ENCODE measurements around the gene GCC2. TPM values are rescaled to one million over a fixed set of nuclear protein-coding genes. Genes with fewer than 3 reads are reported as not detected.
"Not testable (repeated sequence)": the region's sequence is repeated elsewhere in the genome, so short reads cannot be mapped to it uniquely, and the experiment has no call there.

The GCC2 gene
- total and polyA plus RNA-seq, 7 experiments from 2014 or later: 45.3 to 229 (median 111) TPM

DNA sequence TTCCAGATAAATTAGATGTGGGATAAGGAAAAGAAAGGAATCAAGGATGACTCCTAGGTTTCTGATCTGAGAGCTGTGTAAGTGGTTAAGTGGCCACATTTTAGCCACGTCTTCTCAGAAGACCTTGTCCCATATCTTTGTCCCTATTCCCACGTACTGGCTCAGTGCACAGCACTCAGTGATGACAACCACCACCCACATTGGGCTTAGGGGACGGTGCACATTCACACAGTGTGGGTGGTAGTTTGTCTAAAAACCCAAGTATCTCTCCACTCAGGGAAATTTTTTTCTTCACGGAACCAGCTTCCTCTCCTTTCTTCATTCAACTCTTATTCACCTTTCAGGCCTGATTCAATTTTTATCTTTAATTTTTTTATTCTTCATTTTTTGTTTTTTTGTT lies 30.6 kb upstream of the GCC2 start:
- Histone ChIP-seq H3K9me3 (ENCODE audit: control insufficient read depth in 2 of 3, low read length in 3 of 3) (no peaks in the 10 kb centered on the region), H3K27ac (ENCODE audit: low read depth, low read length) (no peak overlapping the region), H3K36me3 (ENCODE audit: control insufficient read depth in 2 of 3, insufficient read depth in 3 of 3, low read length in 3 of 3) (no peaks in the 10 kb centered on the region), H3K4me3 (ENCODE audit: low read length) (no peak overlapping the region), H3K27me3 (ENCODE audit: control insufficient read depth in 2 of 2, insufficient read depth in 2 of 2, low read length in 2 of 2) (no peaks in the 10 kb centered on the region), H3K4me1 (ENCODE audit: control insufficient read depth in 2 of 2, insufficient read depth in 2 of 2, low read length in 2 of 2) (no peaks in the 10 kb centered on the region)
- no peak overlapping the region for H3K4me3 Mint-ChIP-seq
- no peaks in the 10 kb centered on the region for H3K36me3 Mint-ChIP-seq
- H3K9me3 Mint-ChIP-seq: peaks cover 0 to 2% (median 0%) of the 10 kb centered on the region in 11 donors
- DNase-seq (no peak), ATAC-seq (no peak)
- peaks cover 1 to 17% (median 8%) of the 10 kb centered on the region in 5 donors for H3K27me3 Mint-ChIP-seq
- ChIA-PET CTCF (no interaction called here), POLR2A (no interaction called here)
- H3K4me1 Mint-ChIP-seq: no peaks in the 10 kb centered on the region
- H3K27ac Mint-ChIP-seq: peak overlapping the region in 1 of 9 donors; percentile 8
- intact Hi-C loops (cut with micrococcal nuclease): no loop called here

DNA sequence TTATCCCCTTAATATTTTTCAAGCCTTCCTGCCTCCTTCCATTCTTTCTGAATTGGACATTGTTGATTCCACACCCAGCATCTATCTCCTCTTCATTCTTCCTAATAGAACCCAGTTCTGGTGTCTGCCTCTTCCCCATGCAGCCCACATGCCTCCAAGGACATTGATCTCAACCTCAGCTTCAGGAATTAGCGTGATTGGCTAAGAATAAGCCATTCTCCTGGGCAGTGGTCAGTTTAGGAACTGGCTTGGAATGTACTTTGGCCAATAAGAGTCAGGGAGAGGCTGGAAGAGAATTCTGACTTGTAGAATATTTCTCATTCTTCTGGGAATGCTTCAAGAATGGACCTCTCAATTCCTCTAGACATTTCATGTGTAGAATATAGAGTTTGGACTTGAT lies 25.9 kb upstream of the GCC2 start:
- H3K4me1 ChIP-seq (ENCODE audit: control insufficient read depth in 2 of 2, insufficient read depth in 2 of 2, low read length in 2 of 2): no peaks in the 10 kb centered on the region
- ATAC-seq: no peak
- intact Hi-C loops (cut with micrococcal nuclease): no loop called here

DNA sequence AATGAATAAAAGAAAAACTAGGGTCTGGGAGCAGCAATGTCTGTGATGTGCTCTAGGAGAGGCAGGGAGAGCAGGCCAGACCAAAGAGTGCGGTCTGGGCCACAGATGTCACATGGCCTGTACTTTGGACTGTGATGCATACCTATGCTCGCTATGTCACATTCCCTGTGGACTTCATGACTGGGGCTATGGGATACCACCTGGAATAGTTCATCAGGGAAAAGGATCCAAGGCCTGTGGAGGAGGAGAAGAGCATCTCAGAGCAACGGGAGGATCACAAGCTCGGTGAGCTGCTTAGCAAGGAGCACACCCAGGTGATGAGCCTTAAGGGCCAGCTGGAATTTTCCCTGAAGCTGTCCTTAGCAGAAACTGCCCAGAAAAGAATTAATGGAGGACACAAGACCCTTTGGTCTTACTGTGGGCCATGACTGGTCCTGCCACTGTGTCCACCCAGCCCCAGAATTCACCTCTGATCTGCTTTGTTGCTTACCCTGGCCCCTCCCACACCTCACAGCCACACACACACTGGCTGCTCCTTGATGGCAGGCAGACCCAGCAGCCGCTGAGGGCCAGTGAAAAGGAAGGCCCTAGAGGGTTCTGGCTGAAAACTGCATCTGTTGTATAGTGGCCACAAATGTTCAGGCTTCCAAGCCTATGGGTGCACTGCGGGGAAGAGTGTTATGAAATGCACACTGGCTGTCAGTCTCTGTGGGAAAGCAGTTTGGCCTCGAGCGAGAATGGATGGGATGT lies 25.3 kb upstream of the GCC2 start:
- POLR2A ChIA-PET: no interaction called here
- H3K36me3 Mint-ChIP-seq: no peaks in the 10 kb centered on the region
- ATAC-seq: no peak
- H3K27me3 Mint-ChIP-seq: peaks cover 11 to 26% (median 14%) of the 10 kb centered on the region in 5 donors
- no peak overlapping the region for H3K4me3 Mint-ChIP-seq
- CTCF ChIA-PET: no interaction called here
- no peaks in the 10 kb centered on the region for H3K27me3 ChIP-seq (ENCODE audit: control insufficient read depth in 2 of 2, insufficient read depth in 2 of 2, low read length in 2 of 2)
- H3K4me3 ChIP-seq (ENCODE audit: low read length): no peak overlapping the region
- no peak overlapping the region for H3K27ac ChIP-seq (ENCODE audit: low read depth, low read length)
- no peaks in the 10 kb centered on the region for H3K9me3 ChIP-seq (ENCODE audit: control insufficient read depth in 2 of 3, low read length in 3 of 3)
- no peaks in the 10 kb centered on the region for H3K4me1 ChIP-seq (ENCODE audit: control insufficient read depth in 2 of 2, insufficient read depth in 2 of 2, low read length in 2 of 2)
- no peak for DNase-seq
- peaks cover 0 to 5% (median 0%) of the 10 kb centered on the region in 11 donors for H3K9me3 Mint-ChIP-seq
- no peaks in the 10 kb centered on the region for H3K36me3 ChIP-seq (ENCODE audit: control insufficient read depth in 2 of 3, insufficient read depth in 3 of 3, low read length in 3 of 3)
- H3K4me1 Mint-ChIP-seq: no peaks in the 10 kb centered on the region
- intact Hi-C loops (cut with micrococcal nuclease): no loop called here
- no peak overlapping the region for H3K27ac Mint-ChIP-seq

More for the DNA sequence above, 25.9 kb upstream of the GCC2 start:
- Histone ChIP-seq H3K27ac (ENCODE audit: low read depth, low read length) (no peak overlapping the region), H3K27me3 (ENCODE audit: control insufficient read depth in 2 of 2, insufficient read depth in 2 of 2, low read length in 2 of 2) (no peaks in the 10 kb centered on the region), H3K9me3 (ENCODE audit: control insufficient read depth in 2 of 3, low read length in 3 of 3) (no peaks in the 10 kb centered on the region), H3K36me3 (ENCODE audit: control insufficient read depth in 2 of 3, insufficient read depth in 3 of 3, low read length in 3 of 3) (no peaks in the 10 kb centered on the region), H3K4me3 (ENCODE audit: low read length) (no peak overlapping the region)
- Mint-ChIP-seq H3K36me3 (no peaks in the 10 kb centered on the region), H3K27ac (no peak overlapping the region), H3K4me3 (no peak overlapping the region), H3K9me3 (peaks cover 0 to 5% (median 0%) of the 10 kb centered on the region in 11 donors), H3K4me1 (no peaks in the 10 kb centered on the region), H3K27me3 (peaks cover 11 to 26% (median 14%) of the 10 kb centered on the region in 5 donors)
- ChIA-PET CTCF (no interaction called here), POLR2A (interaction anchor here (0.6 kb wide), 1 partner anchor 109 kb away, joined by 3 read pairs; no protein-coding TSS in a partner anchor)
- no peak for DNase-seq

DNA sequence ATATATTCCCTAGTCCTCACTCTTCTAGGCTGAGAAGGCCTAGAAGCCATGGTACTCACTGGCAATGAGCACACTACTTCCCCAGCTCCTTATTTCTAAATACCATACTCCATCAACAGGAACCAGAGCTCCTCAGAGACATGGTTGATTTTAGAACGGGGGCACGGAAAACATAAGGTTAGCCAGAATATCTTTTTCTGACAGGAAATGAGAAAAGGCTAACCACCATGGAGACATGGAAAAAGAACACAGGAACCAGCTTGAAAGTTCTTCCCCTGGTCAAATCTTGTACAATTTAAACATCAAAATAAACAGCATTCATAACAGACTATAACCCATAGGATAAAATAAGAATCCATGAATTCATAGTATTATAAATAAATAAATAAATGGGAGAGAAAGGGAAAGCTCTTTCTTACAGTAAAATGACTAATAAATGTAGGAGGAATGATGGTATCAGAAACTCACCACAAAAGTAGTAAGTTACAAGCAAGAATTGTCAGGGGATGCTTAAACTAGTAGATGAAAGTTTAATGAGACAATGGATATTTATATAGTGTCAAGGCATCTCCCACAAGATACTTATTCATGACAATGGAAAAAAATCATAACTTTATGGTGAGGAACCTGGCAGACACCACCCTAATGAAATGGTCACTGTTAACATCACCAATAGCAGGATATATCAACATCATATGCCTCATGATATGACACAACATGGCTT lies 20.6 kb upstream of the GCC2 start:
- intact Hi-C loops (cut with micrococcal nuclease): no loop called here
- ATAC-seq (no peak), DNase-seq (no peak)
- Mint-ChIP-seq H3K27me3 (peaks cover 8 to 34% (median 12%) of the 10 kb centered on the region in 5 donors), H3K9me3 (peaks cover 0 to 4% (median 0%) of the 10 kb centered on the region in 11 donors), H3K36me3 (no peaks in the 10 kb centered on the region), H3K4me1 (no peaks in the 10 kb centered on the region), H3K27ac (no peak overlapping the region), H3K4me3 (no peak overlapping the region)
- Histone ChIP-seq H3K9me3 (ENCODE audit: control insufficient read depth in 2 of 3, low read length in 3 of 3) (no peaks in the 10 kb centered on the region), H3K27me3 (ENCODE audit: control insufficient read depth in 2 of 2, insufficient read depth in 2 of 2, low read length in 2 of 2) (no peaks in the 10 kb centered on the region), H3K4me1 (ENCODE audit: control insufficient read depth in 2 of 2, insufficient read depth in 2 of 2, low read length in 2 of 2) (no peaks in the 10 kb centered on the region), H3K36me3 (ENCODE audit: control insufficient read depth in 2 of 3, insufficient read depth in 3 of 3, low read length in 3 of 3) (no peaks in the 10 kb centered on the region), H3K4me3 (ENCODE audit: low read length) (no peak overlapping the region), H3K27ac (ENCODE audit: low read depth, low read length) (no peak overlapping the region)
- ChIA-PET POLR2A (no interaction called here), CTCF (no interaction called here)

GRCh38 chr2:108435578-108435977 lies 13.4 kb upstream of the GCC2 start:
- H3K4me3 Mint-ChIP-seq; H3K4me1 Mint-ChIP-seq; H3K27me3 ChIP-seq (ENCODE audit: control insufficient read depth in 2 of 2, insufficient read depth in 2 of 2, low read length in 2 of 2); H3K4me1 ChIP-seq (ENCODE audit: control insufficient read depth in 2 of 2, insufficient read depth in 2 of 2, low read length in 2 of 2); ATAC-seq; POLR2A ChIA-PET; intact Hi-C loops (cut with micrococcal nuclease); H3K9me3 ChIP-seq (ENCODE audit: control insufficient read depth in 2 of 3, low read length in 3 of 3); H3K36me3 ChIP-seq (ENCODE audit: control insufficient read depth in 2 of 3, insufficient read depth in 3 of 3, low read length in 3 of 3); H3K36me3 Mint-ChIP-seq; DNase-seq; H3K4me3 ChIP-seq (ENCODE audit: low read length); H3K27ac ChIP-seq (ENCODE audit: low read depth, low read length): not testable (repeated sequence)
- CTCF ChIA-PET: interaction anchor here (0.7 kb wide), 1 partner anchor 1622 kb away, joined by 3 read pairs; no protein-coding TSS in a partner anchor
- Mint-ChIP-seq H3K9me3 (peaks cover 0 to 10% (median 0%) of the 10 kb centered on the region in 11 donors), H3K27me3 (peaks cover 0 to 36% (median 0%) of the 10 kb centered on the region in 5 donors), H3K27ac (peak overlapping the region in 1 of 9 donors; percentile 43)

- intact Hi-C loops (cut with micrococcal nuclease): no loop called here
- no peak overlapping the region for H3K27ac Mint-ChIP-seq
- CTCF ChIA-PET: no interaction called here
Observed at GRCh38 chr2:108436976-108437375, 12.0 kb upstream of the GCC2 start.

More at GRCh38 chr2:108436976-108437375, 12.0 kb upstream of the GCC2 start:
- Mint-ChIP-seq H3K4me3 (no peak overlapping the region), H3K4me1 (peaks cover 0 to 6% (median 0%) of the 10 kb centered on the region in 7 donors), H3K27me3 (peaks cover 0 to 25% (median 0%) of the 10 kb centered on the region in 5 donors), H3K9me3 (peaks cover 0 to 10% (median 0%) of the 10 kb centered on the region in 11 donors), H3K36me3 (no peaks in the 10 kb centered on the region)
- no peak overlapping the region for H3K4me3 ChIP-seq (ENCODE audit: low read length)
- no peaks in the 10 kb centered on the region for H3K9me3 ChIP-seq (ENCODE audit: control insufficient read depth in 2 of 3, low read length in 3 of 3)
- H3K36me3 ChIP-seq (ENCODE audit: control insufficient read depth in 2 of 3, insufficient read depth in 3 of 3, low read length in 3 of 3): no peaks in the 10 kb centered on the region
- H3K27me3 ChIP-seq (ENCODE audit: control insufficient read depth in 2 of 2, insufficient read depth in 2 of 2, low read length in 2 of 2): no peaks in the 10 kb centered on the region
- DNase-seq (no peak), ATAC-seq (no peak)
- no peak overlapping the region for H3K27ac ChIP-seq (ENCODE audit: low read depth, low read length)
- POLR2A ChIA-PET: no interaction called here
- no peaks in the 10 kb centered on the region for H3K4me1 ChIP-seq (ENCODE audit: control insufficient read depth in 2 of 2, insufficient read depth in 2 of 2, low read length in 2 of 2)

Data from naive thymus-derived CD4-positive, alpha-beta T cell (primary cell).